ENCODE measurements around the gene NDP.

DNA sequence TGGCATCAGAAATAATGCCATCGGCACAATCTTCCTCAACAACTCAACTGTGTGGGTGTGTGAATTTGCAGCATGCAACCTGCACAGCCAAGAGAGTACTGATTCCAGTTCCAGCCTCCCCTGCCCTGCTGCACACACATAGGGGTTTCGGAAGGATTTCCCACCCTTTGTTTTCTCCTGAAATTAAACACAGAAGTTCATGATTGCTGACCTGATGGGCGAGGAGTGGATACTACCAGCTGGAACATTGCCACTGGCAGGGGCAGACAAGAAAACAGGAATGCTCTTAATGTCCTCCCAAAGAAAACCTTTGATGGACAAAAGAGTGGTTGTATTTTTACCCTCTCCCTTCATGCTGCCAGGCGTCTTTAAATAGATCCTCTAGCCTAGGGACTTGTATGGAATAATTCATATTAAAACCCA lies 4.8 kb downstream of the NDP start:
- TF ChIP-seq, protein P1, sequence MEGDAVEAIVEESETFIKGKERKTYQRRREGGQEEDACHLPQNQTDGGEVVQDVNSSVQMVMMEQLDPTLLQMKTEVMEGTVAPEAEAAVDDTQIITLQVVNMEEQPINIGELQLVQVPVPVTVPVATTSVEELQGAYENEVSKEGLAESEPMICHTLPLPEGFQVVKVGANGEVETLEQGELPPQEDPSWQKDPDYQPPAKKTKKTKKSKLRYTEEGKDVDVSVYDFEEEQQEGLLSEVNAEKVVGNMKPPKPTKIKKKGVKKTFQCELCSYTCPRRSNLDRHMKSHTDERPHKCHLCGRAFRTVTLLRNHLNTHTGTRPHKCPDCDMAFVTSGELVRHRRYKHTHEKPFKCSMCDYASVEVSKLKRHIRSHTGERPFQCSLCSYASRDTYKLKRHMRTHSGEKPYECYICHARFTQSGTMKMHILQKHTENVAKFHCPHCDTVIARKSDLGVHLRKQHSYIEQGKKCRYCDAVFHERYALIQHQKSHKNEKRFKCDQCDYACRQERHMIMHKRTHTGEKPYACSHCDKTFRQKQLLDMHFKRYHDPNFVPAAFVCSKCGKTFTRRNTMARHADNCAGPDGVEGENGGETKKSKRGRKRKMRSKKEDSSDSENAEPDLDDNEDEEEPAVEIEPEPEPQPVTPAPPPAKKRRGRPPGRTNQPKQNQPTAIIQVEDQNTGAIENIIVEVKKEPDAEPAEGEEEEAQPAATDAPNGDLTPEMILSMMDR (IDR thresholded peaks at IDR 0.05) = no peak
- no peak for TF ChIP-seq EP300 (IDR thresholded peaks at IDR 0.05; ENCODE audit: low read depth)
- TF ChIP-seq POLR2AphosphoS5 (IDR thresholded peaks at IDR 0.05) = no peak
